ENCODE results near the gene PM20D2.

The PM20D2 gene

DNA sequence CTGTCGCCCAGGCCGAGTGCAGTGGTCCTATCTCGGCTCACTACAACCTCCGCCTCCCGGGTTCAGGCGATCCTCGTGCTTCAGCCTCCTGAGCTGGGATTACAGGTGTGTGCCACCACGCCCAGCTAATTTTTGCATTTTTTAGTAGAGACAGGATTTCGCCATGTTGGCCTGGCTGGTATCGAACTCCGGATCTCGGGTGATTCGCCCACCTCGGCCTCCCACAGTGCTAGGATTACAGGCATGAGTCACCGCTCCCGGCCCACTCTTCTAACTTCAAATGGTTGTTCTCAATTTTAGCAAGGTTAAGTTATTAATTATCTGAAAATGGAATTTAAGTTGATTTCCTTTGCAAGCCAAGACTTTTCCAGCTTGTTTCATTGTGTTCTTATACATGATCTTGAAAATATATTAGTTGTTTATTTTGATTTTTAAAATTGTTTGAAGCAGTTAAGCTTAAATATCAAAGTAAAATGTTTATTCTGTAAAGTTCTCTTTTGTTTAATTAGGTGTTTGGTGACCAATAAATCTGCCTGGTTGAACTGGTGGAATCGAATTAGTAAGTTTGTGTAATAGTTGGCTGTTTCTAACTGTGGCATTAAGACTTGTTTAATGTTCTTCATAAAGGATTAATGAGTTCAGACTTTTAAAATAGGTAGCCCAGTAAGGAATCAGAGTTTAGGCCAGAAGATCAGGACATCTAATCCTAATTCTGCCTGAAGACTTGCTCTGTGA, 2.3 kb downstream of the PM20D2 start:
- no peak overlapping the region for H3K27ac ChIP-seq (ENCODE audit: extremely low read depth, low read depth, low read length)
- H3K36me3 ChIP-seq (ENCODE audit: control insufficient read depth in 2 of 2, insufficient read depth in 1 of 2, low read length in 2 of 2) = peaks cover 10 to 25% of the 10 kb centered on the region in 2 experiments
- H3K4me1 ChIP-seq (ENCODE audit: control insufficient read depth, insufficient read depth, low read length) = peaks cover 18% of the 10 kb centered on the region
- no peaks in the 10 kb centered on the region for H3K9me3 ChIP-seq (ENCODE audit: control insufficient read depth, insufficient read depth, low read depth, low read length)
- ChIA-PET CTCF (interaction anchor here (0.5 to 1.1 kb wide), 10 partner anchors 21 to 601 kb away, joined by 3 to 5 read pairs (median 3); no protein-coding TSS in a partner anchor), POLR2A (interaction anchor here (1.9 to 4.0 kb wide), 3 partner anchors 10 to 68 kb away, joined by 7 to 48 read pairs (median 10); partner anchors contain the start of gene PNRC1)
- peak overlapping the region; percentile 9 for H3K4me3 ChIP-seq (ENCODE audit: low read depth, low read length)
- no peak for TF ChIP-seq ZNF239 (tag by site-specific recombination; IDR thresholded peaks at IDR 0.05)
- no peak for TF ChIP-seq ZNF510 (tag by site-specific recombination; IDR thresholded peaks at IDR 0.05; ENCODE audit: insufficient replicate concordance)
- TF ChIP-seq ZNF292 (tag by site-specific recombination; IDR thresholded peaks at IDR 0.05; ENCODE audit: borderline replicate concordance, low read depth) = no peak
- TF ChIP-seq ZNF548 (tag by site-specific recombination; IDR thresholded peaks at IDR 0.05) = no peak
- no peak for TF ChIP-seq FEZF1 (tag by site-specific recombination; IDR thresholded peaks at IDR 0.05)
- TF ChIP-seq ZNF248 (tag by site-specific recombination; IDR thresholded peaks at IDR 0.05) = no peak
- no peak for TF ChIP-seq ZBTB7A (tag by site-specific recombination; IDR thresholded peaks at IDR 0.05; ENCODE audit: low read depth)
- no peak; the same call in 1 of the 2 replicates for TF ChIP-seq YY1 (tag by site-specific recombination; IDR thresholded peaks at IDR 0.05)
- no peak for TF ChIP-seq ZNF521 (tag by site-specific recombination; IDR thresholded peaks at IDR 0.05)
- TF ChIP-seq ZBTB11 (tag by site-specific recombination; conservative IDR thresholded peaks at IDR 0.05; ENCODE audit: low read depth) = no peak
- TF ChIP-seq, protein P1, sequence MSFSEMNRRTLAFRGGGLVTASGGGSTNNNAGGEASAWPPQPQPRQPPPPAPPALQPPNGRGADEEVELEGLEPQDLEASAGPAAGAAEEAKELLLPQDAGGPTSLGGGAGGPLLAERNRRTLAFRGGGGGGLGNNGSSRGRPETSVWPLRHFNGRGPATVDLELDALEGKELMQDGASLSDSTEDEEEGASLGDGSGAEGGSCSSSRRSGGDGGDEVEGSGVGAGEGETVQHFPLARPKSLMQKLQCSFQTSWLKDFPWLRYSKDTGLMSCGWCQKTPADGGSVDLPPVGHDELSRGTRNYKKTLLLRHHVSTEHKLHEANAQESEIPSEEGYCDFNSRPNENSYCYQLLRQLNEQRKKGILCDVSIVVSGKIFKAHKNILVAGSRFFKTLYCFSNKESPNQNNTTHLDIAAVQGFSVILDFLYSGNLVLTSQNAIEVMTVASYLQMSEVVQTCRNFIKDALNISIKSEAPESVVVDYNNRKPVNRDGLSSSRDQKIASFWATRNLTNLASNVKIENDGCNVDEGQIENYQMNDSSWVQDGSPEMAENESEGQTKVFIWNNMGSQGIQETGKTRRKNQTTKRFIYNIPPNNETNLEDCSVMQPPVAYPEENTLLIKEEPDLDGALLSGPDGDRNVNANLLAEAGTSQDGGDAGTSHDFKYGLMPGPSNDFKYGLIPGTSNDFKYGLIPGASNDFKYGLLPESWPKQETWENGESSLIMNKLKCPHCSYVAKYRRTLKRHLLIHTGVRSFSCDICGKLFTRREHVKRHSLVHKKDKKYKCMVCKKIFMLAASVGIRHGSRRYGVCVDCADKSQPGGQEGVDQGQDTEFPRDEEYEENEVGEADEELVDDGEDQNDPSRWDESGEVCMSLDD (tag by site-specific recombination; IDR thresholded peaks at IDR 0.05) = no peak
- no peak for TF ChIP-seq ZNF426 (tag by site-specific recombination; IDR thresholded peaks at IDR 0.05)
- peak; percentile 92 for TF ChIP-seq EGR2 (tag by site-specific recombination; IDR thresholded peaks at IDR 0.05; ENCODE audit: low read depth)
- 0 out of 2 replicates have a peak, but pooled peaks have one; percentile 13 for TF ChIP-seq ZNF843 (tag by site-specific recombination; IDR thresholded peaks at IDR 0.05)
- TF ChIP-seq ZNF48 (tag by site-specific recombination; IDR thresholded peaks at IDR 0.05) = no peak
- TF ChIP-seq ZNF677 (tag by site-specific recombination; IDR thresholded peaks at IDR 0.05) = no peak
- no peak for TF ChIP-seq ZNF202 (tag by site-specific recombination; IDR thresholded peaks at IDR 0.05; ENCODE audit: borderline replicate concordance)
- TF ChIP-seq HOXC10 (CRISPR knock-in tag; IDR thresholded peaks at IDR 0.05) = no peak
- peak; percentile 43; the same call in 1 of the 2 replicates for TF ChIP-seq ZNF629 (tag by site-specific recombination; IDR thresholded peaks at IDR 0.05)
- TF ChIP-seq REST (tag by site-specific recombination; IDR thresholded peaks at IDR 0.05) = no peak
- no peak for TF ChIP-seq ZNF26 (tag by site-specific recombination; IDR thresholded peaks at IDR 0.05)
- no peak for TF ChIP-seq BCL11B (tag by site-specific recombination; IDR thresholded peaks at IDR 0.05; ENCODE audit: low read depth)
- TF ChIP-seq ZEB2 (tag by site-specific recombination; IDR thresholded peaks at IDR 0.05) = peak; percentile 78
- no peak for TF ChIP-seq ZNF37A (tag by site-specific recombination; IDR thresholded peaks at IDR 0.05)
